Activated T-cell treated with anti-CD3 and anti-CD28 coated beads, Interleukin-2, amount 50 U/mL, for 48 hours (primary cell): ENCODE data around the gene TMEM42.

ENCODE experiments used
- DNase-seq, 2 experiments: peaks; one replicate each; pipeline ENCODE4 v3.0.0-alpha.2; 2020

Gene TMEM42

GRCh38 chr3:44875596-44875995 lies 13.9 kb downstream of the TMEM42 start:
- no peak for DNase-seq

- DNase-seq: no peak
Measured at GRCh38 chr3:44877333-44877732, 15.6 kb downstream of the TMEM42 start.

GRCh38 chr3:44880284-44880683 lies 18.6 kb downstream of the TMEM42 start:
- DNase-seq: no peak

GRCh38 chr3:44883213-44883955 lies 21.7 kb downstream of the TMEM42 start:
- no peak for DNase-seq

GRCh38 chr3:44883999-44884431 lies 22.3 kb downstream of the TMEM42 start:
- DNase-seq: no peak

GRCh38 chr3:44885618-44886017 lies 23.9 kb downstream of the TMEM42 start:
- DNase-seq: no peak

- no peak for DNase-seq
Measured at GRCh38 chr3:44886561-44886960, 24.8 kb downstream of the TMEM42 start.

- DNase-seq: no peak
Measured at GRCh38 chr3:44887101-44887500, 25.4 kb downstream of the TMEM42 start.

- DNase-seq: no peak
Measured at GRCh38 chr3:44890258-44890657, 28.5 kb downstream of the TMEM42 start.

- DNase-seq: no peak
Measured at GRCh38 chr3:44890852-44891251, 29.1 kb downstream of the TMEM42 start.

- no peak for DNase-seq
Measured at GRCh38 chr3:44892689-44893088, 31.0 kb downstream of the TMEM42 start.

- no peak for DNase-seq
Measured at GRCh38 chr3:44893097-44893496, 31.4 kb downstream of the TMEM42 start.

- DNase-seq: no peak
Measured at GRCh38 chr3:44894485-44894884, 32.8 kb downstream of the TMEM42 start.

GRCh38 chr3:44896440-44896839 lies 34.7 kb downstream of the TMEM42 start:
- no peak for DNase-seq

GRCh38 chr3:44899683-44900367 lies 38.1 kb downstream of the TMEM42 start:
- no peak for DNase-seq

- DNase-seq: no peak
Measured at GRCh38 chr3:44902628-44903027, 40.9 kb downstream of the TMEM42 start.

GRCh38 chr3:44903314-44903713 lies 41.6 kb downstream of the TMEM42 start:
- no peak for DNase-seq

- DNase-seq: no peak
Measured at GRCh38 chr3:44903751-44904150, 42.0 kb downstream of the TMEM42 start.

GRCh38 chr3:44905446-44906157 lies 43.9 kb downstream of the TMEM42 start:
- no peak for DNase-seq

GRCh38 chr3:44906997-44907396 lies 45.3 kb downstream of the TMEM42 start:
- peak; percentile 26 to 36 for DNase-seq

- DNase-seq: no peak
Measured at GRCh38 chr3:44907612-44908011, 45.9 kb downstream of the TMEM42 start.

- no peak for DNase-seq
Measured at GRCh38 chr3:44909063-44909462, 47.4 kb downstream of the TMEM42 start.

- no peak for DNase-seq
Measured at GRCh38 chr3:44910693-44911092, 49.0 kb downstream of the TMEM42 start.
